GM23338 (cell line): Measurements from ENCODE around the gene CNPY2. TPM values are rescaled to one million over a fixed set of nuclear protein-coding genes. Genes with fewer than 3 reads are reported as not detected.
"Not testable (repeated sequence)": the region's sequence is repeated elsewhere in the genome, so short reads cannot be mapped to it uniquely, and the experiment has no call there.

Experiments
- ATAC-seq: fragments of 200-7000 bp; cut with Tn5 transposase; 3 replicates; pipeline ENCODE4 v1.9.1; 2020
- DNase-seq: peaks from one replicate; pipeline ENCODE4 v3.0.0-alpha.2; 2015; ENCODE audit warnings: low spot score
- H2AFZ ChIP-seq: fragments of 200-600 bp; sonication (generic); 2 replicates; pipeline ENCODE4 v1.8.0; 2016; ENCODE audit warnings: antibody characterized with exemption, mild to moderate bottlenecking, moderate library complexity
- H3F3A ChIP-seq: fragments of 200-600 bp; sonication (generic); replicated peaks from 2 replicates; pipeline ENCODE4 v1.8.0; 2017; ENCODE audit warnings: antibody characterized with exemption, mixed run types, low read depth
- H3K27ac ChIP-seq: fragments of 200-600 bp; sonication (generic); 2 replicates; pipeline ENCODE4 v1.6.1; 2016; ENCODE audit warnings: low read depth
- H3K27me3 ChIP-seq: fragments of 200-600 bp; sonication (generic); 2 replicates; pipeline ENCODE4 v1.8.0; 2016; ENCODE audit warnings: mild to moderate bottlenecking, mixed run types, moderate library complexity; ENCODE audit not compliant: insufficient read depth
- H3K36me3 ChIP-seq: fragments of 200-600 bp; sonication (generic); 2 replicates; pipeline ENCODE4 v1.8.0; 2016; ENCODE audit warnings: mild to moderate bottlenecking; ENCODE audit not compliant: insufficient read depth
- H3K4me1 ChIP-seq: fragments of 200-600 bp; sonication (generic); 2 replicates; pipeline ENCODE4 v1.8.0; 2016; ENCODE audit warnings: mild to moderate bottlenecking, moderate library complexity; ENCODE audit not compliant: insufficient read depth
- H3K4me2 ChIP-seq: fragments of 200-600 bp; sonication (generic); 2 replicates; pipeline ENCODE4 v1.7.1; 2017; ENCODE audit warnings: mixed run types
- H3K4me3 ChIP-seq: fragments of 200-600 bp; sonication (generic); 2 replicates; pipeline ENCODE4 v1.6.1; 2016; ENCODE audit warnings: mixed run types
- H3K79me2 ChIP-seq: fragments of 200-600 bp; sonication (generic); replicated peaks from 2 replicates; pipeline ENCODE4 v1.8.0; 2017; ENCODE audit warnings: mild to moderate bottlenecking; ENCODE audit not compliant: insufficient read depth
- H3K9me2 ChIP-seq: fragments of 200-600 bp; sonication (generic); 2 replicates; pipeline ENCODE4 v1.8.0; 2017; ENCODE audit not compliant: insufficient read depth
- H4K20me1 ChIP-seq: fragments of 200-600 bp; sonication (generic); replicated peaks from 2 replicates; pipeline ENCODE4 v1.8.0; 2017; ENCODE audit warnings: mild to moderate bottlenecking; ENCODE audit not compliant: insufficient read depth
- H3K27ac Mint-ChIP-seq: 2 replicates; pipeline ENCODE4 v1.8.0; 2020; ENCODE audit warnings: inconsistent platforms, mild to moderate bottlenecking, moderate library complexity, mixed read lengths
- H3K27me3 Mint-ChIP-seq: 3 replicates; pipeline ENCODE4 v1.8.0; 2022; ENCODE audit warnings: low read depth, mild to moderate bottlenecking, moderate library complexity, mixed read lengths, inconsistent platforms; ENCODE audit not compliant: insufficient read depth, poor library complexity
- H3K36me3 Mint-ChIP-seq: 3 replicates; pipeline ENCODE4 v1.8.0; 2021; ENCODE audit warnings: low read depth, mild to moderate bottlenecking, inconsistent platforms, moderate library complexity, mixed read lengths
- H3K4me1 Mint-ChIP-seq: 3 replicates; pipeline ENCODE4 v1.8.0; 2020; ENCODE audit warnings: mild to moderate bottlenecking, inconsistent platforms, mixed read lengths
- H3K4me3 Mint-ChIP-seq: 3 replicates; pipeline ENCODE4 v1.8.0; 2021; ENCODE audit warnings: moderate library complexity, mild to moderate bottlenecking, inconsistent platforms, mixed read lengths
- H3K9me3 Mint-ChIP-seq: 3 replicates; pipeline ENCODE4 v1.8.0; 2020; ENCODE audit warnings: moderate library complexity, mild to moderate bottlenecking, inconsistent platforms, mixed read lengths
- EZH2phosphoT487 ChIP-seq: fragments of 200-600 bp; sonication (generic); IDR thresholded peaks from one replicate; pipeline ENCODE4 v1.8.1; 2018; ENCODE audit warnings: antibody characterized with exemption; ENCODE audit not compliant: unreplicated experiment
- JUNB ChIP-seq: IDR thresholded peaks from one replicate; pipeline ENCODE4 v1.6.1; 2016; ENCODE audit warnings: antibody characterized with exemption; ENCODE audit not compliant: unreplicated experiment
- POLR2AphosphoS5 ChIP-seq: IDR thresholded peaks from 2 replicates; pipeline ENCODE4 v1.6.1; 2016; ENCODE audit warnings: antibody characterized with exemption, low read depth
- STAT1 ChIP-seq: IDR thresholded peaks from one replicate; pipeline ENCODE4 v1.6.1; 2016; ENCODE audit warnings: antibody characterized with exemption; ENCODE audit not compliant: unreplicated experiment
- polyA plus RNA-seq: library from polyadenylated mRNA; unstranded; fragments of >200 nt; fragmentation: Nextera tagmentation; extraction: Ambion mirVana; gene quantifications from 2 replicates; pipeline ENCODE4 v1.2.1, GENCODE V29; 2016
- total RNA-seq: library from RNA; depleted of rRNA; stranded (reverse); fragments of >200 nt; shearing (Covaris generic); gene quantifications from 2 replicates; pipeline ENCODE4 v1.2.3, GENCODE V29; 2014
- TF ChIP-seq, protein P1 (sequence below): IDR thresholded peaks from 2 replicates; pipeline ENCODE4 v1.6.1; 2016; ENCODE audit warnings: antibody characterized with exemption
- TF ChIP-seq, protein P2 (sequence below): IDR thresholded peaks from one replicate; pipeline ENCODE4 v1.6.1; 2018; ENCODE audit warnings: antibody characterized with exemption; ENCODE audit not compliant: unreplicated experiment

The CNPY2 gene
- total and polyA plus RNA-seq, 2 experiments from 2014 or later, result 119 to 316 TPM

DNA sequence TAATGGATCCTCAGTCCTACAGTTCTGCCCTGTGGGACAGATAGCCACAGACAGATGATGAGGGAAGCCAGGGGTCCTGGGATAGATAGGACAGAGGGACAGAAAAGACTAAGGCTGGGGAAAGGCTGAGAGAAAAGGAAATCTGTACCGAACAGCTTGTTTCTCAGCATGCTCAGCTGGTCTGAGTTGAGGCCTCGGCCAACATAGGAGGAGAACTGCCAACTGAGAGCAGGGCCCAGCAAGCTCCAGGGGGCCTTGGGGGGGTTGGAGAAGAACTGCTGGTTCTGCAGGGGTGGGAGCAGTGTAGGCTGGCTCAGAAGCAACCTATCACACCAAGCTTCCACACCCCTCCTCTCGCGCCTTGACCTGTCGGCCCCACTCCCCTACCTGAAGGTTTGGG is 33.0 kb upstream of the CNPY2 start (continued):
- TF ChIP-seq, protein P1, sequence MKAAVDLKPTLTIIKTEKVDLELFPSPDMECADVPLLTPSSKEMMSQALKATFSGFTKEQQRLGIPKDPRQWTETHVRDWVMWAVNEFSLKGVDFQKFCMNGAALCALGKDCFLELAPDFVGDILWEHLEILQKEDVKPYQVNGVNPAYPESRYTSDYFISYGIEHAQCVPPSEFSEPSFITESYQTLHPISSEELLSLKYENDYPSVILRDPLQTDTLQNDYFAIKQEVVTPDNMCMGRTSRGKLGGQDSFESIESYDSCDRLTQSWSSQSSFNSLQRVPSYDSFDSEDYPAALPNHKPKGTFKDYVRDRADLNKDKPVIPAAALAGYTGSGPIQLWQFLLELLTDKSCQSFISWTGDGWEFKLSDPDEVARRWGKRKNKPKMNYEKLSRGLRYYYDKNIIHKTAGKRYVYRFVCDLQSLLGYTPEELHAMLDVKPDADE, result no peak
- TF ChIP-seq EZH2phosphoT487, result no peak
- TF ChIP-seq, protein P2, sequence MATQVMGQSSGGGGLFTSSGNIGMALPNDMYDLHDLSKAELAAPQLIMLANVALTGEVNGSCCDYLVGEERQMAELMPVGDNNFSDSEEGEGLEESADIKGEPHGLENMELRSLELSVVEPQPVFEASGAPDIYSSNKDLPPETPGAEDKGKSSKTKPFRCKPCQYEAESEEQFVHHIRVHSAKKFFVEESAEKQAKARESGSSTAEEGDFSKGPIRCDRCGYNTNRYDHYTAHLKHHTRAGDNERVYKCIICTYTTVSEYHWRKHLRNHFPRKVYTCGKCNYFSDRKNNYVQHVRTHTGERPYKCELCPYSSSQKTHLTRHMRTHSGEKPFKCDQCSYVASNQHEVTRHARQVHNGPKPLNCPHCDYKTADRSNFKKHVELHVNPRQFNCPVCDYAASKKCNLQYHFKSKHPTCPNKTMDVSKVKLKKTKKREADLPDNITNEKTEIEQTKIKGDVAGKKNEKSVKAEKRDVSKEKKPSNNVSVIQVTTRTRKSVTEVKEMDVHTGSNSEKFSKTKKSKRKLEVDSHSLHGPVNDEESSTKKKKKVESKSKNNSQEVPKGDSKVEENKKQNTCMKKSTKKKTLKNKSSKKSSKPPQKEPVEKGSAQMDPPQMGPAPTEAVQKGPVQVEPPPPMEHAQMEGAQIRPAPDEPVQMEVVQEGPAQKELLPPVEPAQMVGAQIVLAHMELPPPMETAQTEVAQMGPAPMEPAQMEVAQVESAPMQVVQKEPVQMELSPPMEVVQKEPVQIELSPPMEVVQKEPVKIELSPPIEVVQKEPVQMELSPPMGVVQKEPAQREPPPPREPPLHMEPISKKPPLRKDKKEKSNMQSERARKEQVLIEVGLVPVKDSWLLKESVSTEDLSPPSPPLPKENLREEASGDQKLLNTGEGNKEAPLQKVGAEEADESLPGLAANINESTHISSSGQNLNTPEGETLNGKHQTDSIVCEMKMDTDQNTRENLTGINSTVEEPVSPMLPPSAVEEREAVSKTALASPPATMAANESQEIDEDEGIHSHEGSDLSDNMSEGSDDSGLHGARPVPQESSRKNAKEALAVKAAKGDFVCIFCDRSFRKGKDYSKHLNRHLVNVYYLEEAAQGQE, result no peak

GRCh38 chr12:56347255-56347654 is 31.5 kb upstream of the CNPY2 start:
- H3K36me3 Mint-ChIP-seq, result peaks cover 58% of the 10 kb centered on the region

DNA sequence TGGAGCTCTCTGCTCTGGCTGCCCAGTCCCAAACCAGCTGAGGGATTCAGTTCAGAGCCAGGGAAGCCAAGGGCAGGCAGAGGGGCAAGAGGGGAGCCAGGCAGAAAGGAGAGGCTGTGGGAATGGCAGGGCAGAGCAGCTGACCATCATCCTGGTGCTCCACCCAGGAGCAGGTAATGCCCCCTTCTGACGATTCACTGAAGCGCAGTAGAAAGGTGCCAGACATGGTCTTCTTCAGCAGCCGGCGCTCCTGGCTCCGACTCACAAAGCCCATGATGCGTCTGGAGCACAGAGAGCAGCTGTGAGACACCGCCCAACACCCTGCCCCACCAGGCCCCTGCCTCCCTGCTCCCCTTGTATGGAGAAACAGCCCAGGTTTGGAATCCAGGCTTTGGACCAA is 30.9 kb upstream of the CNPY2 start:
- Histone ChIP-seq H3K79me2 (no peaks in the 10 kb centered on the region), H3F3A (no peaks in the 10 kb centered on the region), H3K4me1 (no peaks in the 10 kb centered on the region), H3K27ac (no peak overlapping the region), H3K4me3 (no peak overlapping the region), H3K4me2 (no peak overlapping the region), H3K36me3 (peaks cover 18% of the 10 kb centered on the region), H4K20me1 (no peaks in the 10 kb centered on the region), H3K27me3 (no peaks in the 10 kb centered on the region), H2AFZ (no peak overlapping the region), H3K9me2 (no peaks in the 10 kb centered on the region)
- H3K9me3 Mint-ChIP-seq, result no peaks in the 10 kb centered on the region
- H3K36me3 Mint-ChIP-seq, result peaks cover 58% of the 10 kb centered on the region
- no peaks in the 10 kb centered on the region for H3K4me1 Mint-ChIP-seq
- H3K4me3 Mint-ChIP-seq, result no peak overlapping the region
- peak; percentile 89 for ATAC-seq
- H3K27me3 Mint-ChIP-seq, result peaks cover 3% of the 10 kb centered on the region
- DNase-seq, result peak; percentile 64
- no peak overlapping the region for H3K27ac Mint-ChIP-seq
- TF ChIP-seq, protein P2, result no peak
- TF ChIP-seq POLR2AphosphoS5 (no peak), JUNB (no peak), STAT1 (no peak)

More at GRCh38 chr12:56347255-56347654, 31.5 kb upstream of the CNPY2 start:
- not testable (repeated sequence) for H2AFZ ChIP-seq, H3K4me2 ChIP-seq, H3K9me2 ChIP-seq, H3K27ac Mint-ChIP-seq, DNase-seq, H3K79me2 ChIP-seq, H3K4me3 ChIP-seq, H3K9me3 Mint-ChIP-seq, ATAC-seq, H3K27ac ChIP-seq, H3K4me1 Mint-ChIP-seq, H4K20me1 ChIP-seq, H3K4me1 ChIP-seq, H3K27me3 Mint-ChIP-seq, H3F3A ChIP-seq, H3K27me3 ChIP-seq, H3K4me3 Mint-ChIP-seq
- peaks cover 21% of the 10 kb centered on the region for H3K36me3 ChIP-seq
